Prostate gland (tissue), 2 donors: ENCODE measurements around the gene GNG14.

Experiments used
- POLR2A ChIP-seq: fragments of 450-650 bp; IDR thresholded peaks from one replicate; pipeline ENCODE4 v1.6.1; 2016; ENCODE audit warnings: antibody characterized with exemption, mild to moderate bottlenecking
- TF ChIP-seq, protein P1 (sequence below), 4 experiments: fragments of 200-600 bp in 2 of 4; fragments of 450-650 bp in 2 of 4; sonication (generic) in 2 of 4; IDR thresholded peaks; 1 replicate in 3 of 4; 2 replicates in 1 of 4; pipeline ENCODE4 v1.5.1; 2016 to 2019; ENCODE audit warnings: antibody characterized with exemption in 4 of 4, mild to moderate bottlenecking in 2 of 4, moderate library complexity in 2 of 4

DNA sequence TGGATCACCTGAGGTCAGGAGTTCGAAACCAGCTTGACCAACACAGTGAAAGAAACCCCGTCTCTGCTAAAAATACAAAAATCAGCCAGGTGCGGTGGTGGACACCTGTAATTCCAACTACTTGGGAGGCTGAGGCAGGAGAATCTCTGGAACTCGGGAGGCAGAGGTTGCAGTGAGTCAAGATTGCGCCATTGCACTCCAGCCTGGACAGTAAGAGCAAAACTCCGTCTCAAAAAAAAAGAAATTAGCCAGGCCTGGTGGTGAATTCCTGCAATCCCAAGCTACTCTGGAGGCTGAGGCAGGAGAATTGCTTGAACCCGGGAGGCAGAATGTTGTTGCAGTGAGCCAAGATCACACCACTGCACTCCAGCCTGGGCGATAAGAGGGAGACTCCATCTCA, 20.8 kb downstream of the GNG14 start:
- TF ChIP-seq, protein P1, sequence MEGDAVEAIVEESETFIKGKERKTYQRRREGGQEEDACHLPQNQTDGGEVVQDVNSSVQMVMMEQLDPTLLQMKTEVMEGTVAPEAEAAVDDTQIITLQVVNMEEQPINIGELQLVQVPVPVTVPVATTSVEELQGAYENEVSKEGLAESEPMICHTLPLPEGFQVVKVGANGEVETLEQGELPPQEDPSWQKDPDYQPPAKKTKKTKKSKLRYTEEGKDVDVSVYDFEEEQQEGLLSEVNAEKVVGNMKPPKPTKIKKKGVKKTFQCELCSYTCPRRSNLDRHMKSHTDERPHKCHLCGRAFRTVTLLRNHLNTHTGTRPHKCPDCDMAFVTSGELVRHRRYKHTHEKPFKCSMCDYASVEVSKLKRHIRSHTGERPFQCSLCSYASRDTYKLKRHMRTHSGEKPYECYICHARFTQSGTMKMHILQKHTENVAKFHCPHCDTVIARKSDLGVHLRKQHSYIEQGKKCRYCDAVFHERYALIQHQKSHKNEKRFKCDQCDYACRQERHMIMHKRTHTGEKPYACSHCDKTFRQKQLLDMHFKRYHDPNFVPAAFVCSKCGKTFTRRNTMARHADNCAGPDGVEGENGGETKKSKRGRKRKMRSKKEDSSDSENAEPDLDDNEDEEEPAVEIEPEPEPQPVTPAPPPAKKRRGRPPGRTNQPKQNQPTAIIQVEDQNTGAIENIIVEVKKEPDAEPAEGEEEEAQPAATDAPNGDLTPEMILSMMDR (IDR thresholded peaks at IDR 0.05): no peak
- TF ChIP-seq POLR2A: no peak
